Testis (tissue), 2 donors: Measurements from ENCODE around the gene JTB.

ENCODE experiments used
- CTCF ChIP-seq, 3 experiments: fragments of 450-650 bp in 2 of 3; fragments of 200-600 bp in 1 of 3; sonication (generic) in 1 of 3; IDR thresholded peaks; one replicate each; pipeline ENCODE4 v1.5.1; 2016 to 2019; ENCODE audit warnings: antibody characterized with exemption in 3 of 3, mild to moderate bottlenecking in 2 of 3, moderate library complexity in 1 of 3
- POLR2A ChIP-seq: fragments of 450-650 bp; IDR thresholded peaks from one replicate; pipeline ENCODE4 v1.6.1; 2017; ENCODE audit warnings: antibody characterized with exemption, mild to moderate bottlenecking, moderate library complexity

GRCh38 chr1:153939476-153939875, 38.0 kb downstream of the JTB start:
- no peak for TF ChIP-seq POLR2A
- no peak for TF ChIP-seq CTCF (IDR thresholded peaks at IDR 0.05)
